G401 (cell line): ENCODE measurements around the gene TSPAN2. TPM values are rescaled to one million over a fixed set of nuclear protein-coding genes. Genes with fewer than 3 reads are reported as not detected.
A peak's percentile ranks its signal among the peaks of the same experiment; 100 is the strongest.
"Not testable (repeated sequence)": the region's sequence is repeated elsewhere in the genome, so short reads cannot be mapped to it uniquely, and the experiment has no call there.

ENCODE experiments used
- DNase-seq: peaks from one replicate; pipeline ENCODE4 v3.0.0-alpha.2; 2015; ENCODE audit warnings: low spot score
- in situ Hi-C: cut with HindIII; loops from 2 replicates; pipeline ENCODE4 v1.10.0; 2016; ENCODE audit warnings: low sequenced_read_pairs, mixed read lengths
- total RNA-seq: library from RNA; depleted of rRNA; stranded (reverse); fragments of >200 nt; shearing (Covaris generic); gene quantifications from 2 replicates; pipeline ENCODE4 v1.2.3, GENCODE V29; 2014

The TSPAN2 gene
- total RNA-seq, 1 experiment from 2014 or later, result not detected

- in situ Hi-C loops, result no loop called here
- DNase-seq, result no peak
Observed at GRCh38 chr1:115059316-115059715, 30.0 kb downstream of the TSPAN2 start.

- no peak for DNase-seq
- in situ Hi-C loops, result no loop called here
Observed at GRCh38 chr1:115057661-115058254, 31.5 kb downstream of the TSPAN2 start.

GRCh38 chr1:115056395-115056798 is 32.9 kb downstream of the TSPAN2 start:
- DNase-seq, result no peak
- in situ Hi-C loops, result no loop called here

- peak; percentile 53 for DNase-seq
- in situ Hi-C loops, result no loop called here
Observed at GRCh38 chr1:115052454-115053083, 36.7 kb downstream of the TSPAN2 start.

- no peak for DNase-seq
- in situ Hi-C loops, result no loop called here
Observed at GRCh38 chr1:115051850-115052249, 37.5 kb downstream of the TSPAN2 start.

GRCh38 chr1:115046751-115047150 is 42.6 kb downstream of the TSPAN2 start:
- in situ Hi-C loops, result no loop called here
- DNase-seq, result no peak

GRCh38 chr1:115041654-115042053 is 47.6 kb downstream of the TSPAN2 start:
- DNase-seq, result peak; percentile 1
- in situ Hi-C loops, result no loop called here

GRCh38 chr1:115040501-115040900 is 48.8 kb downstream of the TSPAN2 start:
- in situ Hi-C loops, result no loop called here

GRCh38 chr1:115036814-115037507 is 52.3 kb downstream of the TSPAN2 start:
- in situ Hi-C loops, result no loop called here
- DNase-seq, result no peak

More at GRCh38 chr1:115040501-115040900, 48.8 kb downstream of the TSPAN2 start:
- no peak for DNase-seq

GRCh38 chr1:115035652-115036051 is 53.7 kb downstream of the TSPAN2 start:
- in situ Hi-C loops, result no loop called here
- no peak for DNase-seq

- in situ Hi-C loops, result no loop called here
- no peak for DNase-seq
Observed at GRCh38 chr1:115031595-115031994, 57.7 kb downstream of the TSPAN2 start.

GRCh38 chr1:115029526-115029925 is 59.8 kb downstream of the TSPAN2 start, which contains the start of gene TSHB:
Gene TSHB, plus strand, starts transcription at chr1:115029826. Its CDS starts 3,537 bp downstream, at chr1:115033363.
- DNase-seq, result no peak
- in situ Hi-C loops, result no loop called here

GRCh38 chr1:115023593-115023992 is 65.7 kb downstream of the TSPAN2 start:
- no peak for DNase-seq
- in situ Hi-C loops, result no loop called here

- in situ Hi-C loops, result no loop called here
- DNase-seq, result no peak
Observed at GRCh38 chr1:115021145-115021544, 68.2 kb downstream of the TSPAN2 start.

- DNase-seq, in situ Hi-C loops: not testable (repeated sequence)
Observed at GRCh38 chr1:115019549-115019948, 69.8 kb downstream of the TSPAN2 start.

- no peak for DNase-seq
- in situ Hi-C loops, result no loop called here
Observed at GRCh38 chr1:115013792-115014191, 75.5 kb downstream of the TSPAN2 start.

- in situ Hi-C loops, result no loop called here
Observed at GRCh38 chr1:115012434-115012833, 76.9 kb downstream of the TSPAN2 start.

GRCh38 chr1:115012006-115012405 is 77.3 kb downstream of the TSPAN2 start:
- no peak for DNase-seq
- in situ Hi-C loops, result no loop called here

More at GRCh38 chr1:115012434-115012833, 76.9 kb downstream of the TSPAN2 start:
- no peak for DNase-seq

GRCh38 chr1:115006191-115006590 is 83.1 kb downstream of the TSPAN2 start:
- no peak for DNase-seq
- in situ Hi-C loops, result no loop called here
